ENCODE data around the gene IRAG1.
A peak's percentile ranks its signal among the peaks of the same experiment; 100 is the strongest.

IRAG1 gene

GRCh38 chr11:10693509-10694081, at the start of gene IRAG1:
IRAG1 (minus strand) TSS chr11:10693755; CDS start chr11:10693602, 153 bp downstream.
- DNase-seq, result no peak

GRCh38 chr11:10742460-10743208, 49.1 kb upstream of the IRAG1 start:
- no peak for DNase-seq

- DNase-seq, result peak; percentile 93
Observed at GRCh38 chr11:10735481-10736475, 42.2 kb upstream of the IRAG1 start.

- no peak for DNase-seq
Observed at GRCh38 chr11:10731064-10731680, 37.6 kb upstream of the IRAG1 start.

- no peak for DNase-seq
Observed at GRCh38 chr11:10730151-10730550, 36.6 kb upstream of the IRAG1 start.

- no peak for DNase-seq
Observed at GRCh38 chr11:10728789-10729472, 35.4 kb upstream of the IRAG1 start.

GRCh38 chr11:10728154-10728553, 34.6 kb upstream of the IRAG1 start:
- DNase-seq, result no peak

GRCh38 chr11:10727146-10727851, 33.7 kb upstream of the IRAG1 start:
- no peak for DNase-seq

GRCh38 chr11:10725907-10726253, 32.3 kb upstream of the IRAG1 start:
- no peak for DNase-seq

GRCh38 chr11:10725114-10725906, 31.8 kb upstream of the IRAG1 start:
- peak; percentile 24 to 28 for DNase-seq

GRCh38 chr11:10722307-10722706, 28.8 kb upstream of the IRAG1 start:
- DNase-seq, result no peak

- no peak for DNase-seq
Observed at GRCh38 chr11:10720881-10721376, 27.4 kb upstream of the IRAG1 start.

- no peak for DNase-seq
Observed at GRCh38 chr11:10719616-10720015, 26.1 kb upstream of the IRAG1 start.

GRCh38 chr11:10716543-10717259, 23.1 kb upstream of the IRAG1 start:
- no peak for DNase-seq

GRCh38 chr11:10716122-10716521, 22.6 kb upstream of the IRAG1 start:
- no peak for DNase-seq

- DNase-seq, result no peak
Observed at GRCh38 chr11:10715571-10715970, 22.0 kb upstream of the IRAG1 start.

GRCh38 chr11:10709299-10710086, 15.9 kb upstream of the IRAG1 start:
- no peak for DNase-seq

GRCh38 chr11:10708131-10708530, 14.6 kb upstream of the IRAG1 start:
- no peak for DNase-seq

GRCh38 chr11:10701982-10702381, 8.4 kb upstream of the IRAG1 start:
- no peak for DNase-seq

All from stimulated activated CD4-positive, alpha-beta T cell treated with anti-CD3 and anti-CD28 coated beads, Interleukin-2, amount 100 ng/mL, for 24 hours (primary cell).